Right atrium auricular region (tissue), 2 donors: Measurements from ENCODE around the gene SRGAP3. TPM values are rescaled to one million over a fixed set of nuclear protein-coding genes. Genes with fewer than 3 reads are reported as not detected.

Experiments
- DNase-seq: peaks from one replicate; pipeline ENCODE4 v3.0.0-alpha.2; 2019; ENCODE audit warnings: low spot score
- H3K27ac ChIP-seq, 2 donors: fragments of 200-600 bp; sonication (generic); 1 replicate in 1 of 2; 2 replicates in 1 of 2; pipeline ENCODE4 v1.5.1; 2016 to 2019
- H3K27me3 ChIP-seq, 2 donors: fragments of 200-600 bp; sonication (generic); one replicate each; pipeline versions ENCODE4 v1.5.1 to v1.6.0; 2017 to 2019
- H3K36me3 ChIP-seq: fragments of 200-600 bp; sonication (generic); one replicate; pipeline ENCODE4 v1.5.1; 2016
- H3K4me1 ChIP-seq, 2 donors: fragments of 200-600 bp; sonication (generic); one replicate each; pipeline versions ENCODE4 v1.5.1 to v1.6.0; 2017 to 2019
- H3K4me3 ChIP-seq, 2 donors: fragments of 200-600 bp; sonication (generic); 1 replicate in 1 of 2; 2 replicates in 1 of 2; pipeline ENCODE4 v1.5.1; 2017 to 2019; ENCODE audit warnings: mild to moderate bottlenecking in 1 of 2, moderate library complexity in 1 of 2
- H3K9me3 ChIP-seq, 2 donors: fragments of 200-600 bp; sonication (generic); one replicate each; pipeline ENCODE4 v1.5.1; 2019
- CTCF ChIP-seq, 2 donors: fragments of 200-600 bp; sonication (generic); IDR thresholded peaks; one replicate each; pipeline ENCODE4 v1.5.1; 2019; ENCODE audit warnings: antibody characterized with exemption in 2 of 2
- total RNA-seq, 2 donors: library from RNA; depleted of rRNA; stranded (reverse); fragments of >200 nt; gene quantifications; one replicate each; pipeline ENCODE4 v1.1.0, GENCODE V29; 2016

The SRGAP3 gene
- total RNA-seq, 2 donors from 2014 or later = 4.0 to 5.0 TPM

- Histone ChIP-seq H3K4me3 (no peak overlapping the region), H3K36me3 (no peaks in the 10 kb centered on the region), H3K27ac (no peak overlapping the region), H3K9me3 (peaks cover 0 to 13% of the 10 kb centered on the region in 2 donors), H3K27me3 (no peaks in the 10 kb centered on the region), H3K4me1 (no peaks in the 10 kb centered on the region)
- DNase-seq = no peak
- no peak for TF ChIP-seq CTCF (IDR thresholded peaks at IDR 0.05)
Measured at GRCh38 chr3:9260305-9260704, 10.9 kb upstream of the SRGAP3 start.

GRCh38 chr3:9257092-9257491 lies 7.6 kb upstream of the SRGAP3 start:
- no peak for DNase-seq
- Histone ChIP-seq H3K27ac (no peak overlapping the region), H3K27me3 (no peaks in the 10 kb centered on the region), H3K4me3 (no peak overlapping the region), H3K9me3 (peaks cover 0 to 13% of the 10 kb centered on the region in 2 donors), H3K36me3 (no peaks in the 10 kb centered on the region), H3K4me1 (no peaks in the 10 kb centered on the region)
- TF ChIP-seq CTCF (IDR thresholded peaks at IDR 0.05) = no peak

DNA sequence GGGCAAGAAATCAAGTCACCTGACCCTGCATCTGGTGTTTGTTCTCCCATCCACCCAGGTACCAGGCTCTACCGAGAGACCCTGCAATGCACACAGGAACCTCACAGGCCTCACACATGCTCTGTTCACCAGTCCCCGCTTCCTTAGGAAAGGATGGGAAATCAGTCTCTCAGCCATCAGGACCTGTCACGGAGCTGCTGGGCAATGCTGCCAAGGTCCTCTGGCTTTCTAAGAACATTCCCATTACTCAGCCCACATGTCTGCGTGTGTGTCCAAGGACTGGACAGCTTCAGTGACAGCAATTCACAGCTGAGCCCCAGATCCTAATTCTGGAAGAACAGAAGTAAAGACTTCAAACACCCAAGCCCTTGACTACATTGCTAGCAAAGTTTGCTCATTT lies 6.5 kb upstream of the SRGAP3 start:
- Histone ChIP-seq H3K4me1 (no peaks in the 10 kb centered on the region), H3K27ac (no peak overlapping the region), H3K9me3 (peaks cover 0 to 13% of the 10 kb centered on the region in 2 donors), H3K4me3 (no peak overlapping the region), H3K27me3 (no peaks in the 10 kb centered on the region), H3K36me3 (no peaks in the 10 kb centered on the region)
- DNase-seq = no peak
- TF ChIP-seq CTCF (IDR thresholded peaks at IDR 0.05) = no peak

- peaks cover 0 to 13% of the 10 kb centered on the region in 2 donors for H3K9me3 ChIP-seq
- no peak overlapping the region for H3K4me3 ChIP-seq
- no peak for TF ChIP-seq CTCF (IDR thresholded peaks at IDR 0.05)
- DNase-seq = no peak
- H3K27ac ChIP-seq = no peak overlapping the region
- H3K36me3 ChIP-seq = no peaks in the 10 kb centered on the region
- no peaks in the 10 kb centered on the region for H3K27me3 ChIP-seq
- H3K4me1 ChIP-seq = peaks cover 0 to 10% of the 10 kb centered on the region in 2 donors
Measured at GRCh38 chr3:9254764-9255163, 5.3 kb upstream of the SRGAP3 start.

- no peak for TF ChIP-seq CTCF (IDR thresholded peaks at IDR 0.05)
- DNase-seq = no peak
- no peaks in the 10 kb centered on the region for H3K36me3 ChIP-seq
- H3K4me3 ChIP-seq = no peak overlapping the region
- peaks cover 0 to 21% of the 10 kb centered on the region in 2 donors for H3K4me1 ChIP-seq
- peaks cover 0 to 13% of the 10 kb centered on the region in 2 donors for H3K9me3 ChIP-seq
- H3K27me3 ChIP-seq = no peaks in the 10 kb centered on the region
- no peak overlapping the region for H3K27ac ChIP-seq
Measured at GRCh38 chr3:9253327-9253726, 3.9 kb upstream of the SRGAP3 start.

DNA sequence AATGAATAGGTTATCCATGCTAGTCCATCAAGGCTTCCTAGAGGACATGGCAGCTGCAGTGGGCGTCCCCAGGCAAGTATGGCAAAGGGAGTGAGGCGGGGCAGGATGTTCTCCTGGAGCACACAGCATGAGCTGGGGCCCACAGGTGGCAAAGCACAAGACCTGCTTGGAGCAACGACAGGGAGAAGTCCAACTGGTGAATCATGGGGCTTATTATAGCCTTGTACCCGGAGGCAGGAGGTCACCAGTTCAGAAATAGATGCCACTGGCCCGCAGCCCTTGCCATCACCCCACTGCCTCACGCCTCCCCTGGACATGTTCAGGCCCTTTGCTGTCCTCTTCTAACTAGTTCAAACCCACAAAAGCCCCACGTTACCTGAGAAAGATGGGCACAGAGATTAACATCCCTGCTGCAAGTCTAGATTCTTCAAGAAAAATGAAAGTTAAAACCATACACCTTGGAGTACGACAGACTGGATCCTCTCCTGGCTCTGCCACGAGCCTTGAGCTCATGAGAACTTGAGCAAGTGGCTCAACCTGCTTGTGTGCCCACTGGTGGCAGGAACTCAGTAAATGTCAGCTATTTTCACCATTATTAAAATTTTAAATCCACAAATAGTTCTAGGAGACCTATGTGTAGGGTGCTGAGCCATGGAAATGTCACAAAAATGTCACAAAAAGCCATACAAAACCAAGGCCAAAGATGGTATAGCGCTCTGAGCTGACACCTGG lies 1.8 kb upstream of the SRGAP3 start:
- DNase-seq = no peak
- Histone ChIP-seq H3K27ac (no peak overlapping the region), H3K4me3 (no peak overlapping the region)

More for the DNA sequence above, 1.8 kb upstream of the SRGAP3 start:
- H3K27me3 ChIP-seq = no peaks in the 10 kb centered on the region
- H3K36me3 ChIP-seq = no peaks in the 10 kb centered on the region
- TF ChIP-seq CTCF (IDR thresholded peaks at IDR 0.05) = no peak
- no peaks in the 10 kb centered on the region for H3K9me3 ChIP-seq
- H3K4me1 ChIP-seq = peaks cover 0 to 21% of the 10 kb centered on the region in 2 donors
